SW480 (cell line): Measurements from ENCODE around the gene PDGFB.

Experiments
- DNase-seq: peaks from one replicate; pipeline ENCODE4 v3.0.0-alpha.2; 2016; ENCODE audit warnings: low spot score

PDGFB gene

DNA sequence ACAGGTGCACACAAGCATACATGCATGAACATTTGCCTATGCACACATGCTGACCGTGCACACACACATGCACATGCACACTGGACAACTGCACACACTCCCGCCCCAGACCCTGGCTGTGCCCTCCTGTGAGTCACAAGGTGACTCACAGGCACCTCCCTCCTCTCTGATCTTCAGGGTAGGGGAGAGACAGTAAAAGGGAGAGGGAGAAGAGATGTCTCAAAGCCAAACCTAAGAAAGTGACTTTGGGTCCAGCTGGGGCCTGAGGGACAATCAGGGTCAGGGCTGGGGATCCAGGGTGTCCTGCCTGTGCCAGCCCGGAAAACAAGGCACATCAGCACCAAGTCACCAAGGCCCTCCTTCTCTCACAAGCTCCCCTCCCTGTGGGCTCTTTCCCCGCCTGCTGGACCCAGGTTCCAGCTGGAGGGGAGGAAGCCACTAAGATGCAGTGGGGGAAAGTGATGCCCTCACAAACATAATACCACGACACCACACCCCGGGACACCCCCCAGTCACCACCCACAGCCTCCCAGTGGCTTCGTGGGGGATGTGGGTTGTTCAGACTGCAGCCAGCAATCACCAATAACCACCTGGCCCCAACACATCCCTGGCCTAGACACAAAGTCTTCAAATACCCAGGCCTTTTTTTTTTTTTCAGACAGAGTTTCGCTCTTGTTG, 39.3 kb downstream of the PDGFB start:
- peak; percentile 90 for DNase-seq

DNA sequence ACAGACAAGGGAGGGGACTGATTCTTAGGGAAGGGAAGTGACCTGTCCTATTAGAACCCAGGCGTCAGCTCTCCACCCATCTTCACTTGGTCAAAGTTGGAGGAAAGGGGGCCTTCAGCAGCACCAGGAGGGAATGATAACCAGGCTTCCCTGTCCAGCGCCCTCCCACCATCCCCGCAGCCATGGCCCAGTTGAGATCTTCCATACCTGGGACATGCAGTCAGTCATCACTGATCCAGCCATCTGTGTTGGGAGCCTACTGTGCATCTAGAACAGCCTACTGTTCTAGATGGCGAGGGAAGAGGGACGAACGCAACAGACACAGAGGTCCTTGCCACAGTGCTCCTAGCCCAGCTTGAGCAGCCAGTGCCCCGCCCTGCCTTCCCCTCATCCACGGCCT, 40.6 kb downstream of the PDGFB start:
- DNase-seq: no peak

GRCh38 chr22:39197578-39197977, 47.2 kb downstream of the PDGFB start:
- DNase-seq: no peak

DNA sequence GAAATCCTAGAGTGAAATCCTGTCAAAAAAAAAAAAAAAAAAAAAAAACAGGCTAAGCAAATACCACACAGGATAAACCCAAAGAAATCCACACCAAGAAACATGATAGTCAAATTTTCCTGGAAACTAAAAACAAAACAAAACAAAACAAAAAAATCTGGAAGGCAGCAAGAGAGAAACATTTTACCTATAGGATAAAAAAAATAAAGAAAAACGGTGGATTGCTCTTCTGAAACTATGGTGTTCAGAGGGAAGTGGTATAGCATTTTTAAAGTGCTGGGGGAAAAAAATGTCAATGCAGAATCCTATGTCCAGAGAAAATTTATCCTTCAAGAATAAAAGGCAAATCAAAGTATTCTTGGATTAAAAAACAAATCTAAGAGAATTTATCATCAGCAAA, 50.7 kb downstream of the PDGFB start:
- no peak for DNase-seq

GRCh38 chr22:39188809-39189208, 56.0 kb downstream of the PDGFB start:
- no peak for DNase-seq

DNA sequence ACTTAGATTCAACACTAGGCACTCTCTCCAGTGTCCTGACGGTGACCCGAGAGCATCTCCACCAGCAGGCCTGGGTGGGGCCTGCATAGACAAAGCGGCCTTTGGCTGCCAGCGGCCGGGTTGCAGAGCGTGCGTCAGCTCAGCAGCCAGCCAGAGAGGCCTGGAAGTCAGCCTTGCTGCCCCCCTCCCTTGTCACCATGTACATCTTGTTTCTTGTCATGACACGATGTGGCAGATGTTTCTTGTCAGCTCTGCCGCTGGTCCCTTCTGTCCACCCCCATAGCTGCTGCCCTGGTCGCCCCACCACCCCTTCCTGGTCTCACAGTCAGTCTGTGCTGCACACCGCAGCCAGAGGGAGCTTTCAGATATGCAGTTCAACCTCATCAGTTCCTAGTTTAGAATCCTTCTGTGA, 59.2 kb downstream of the PDGFB start:
- no peak for DNase-seq

DNA sequence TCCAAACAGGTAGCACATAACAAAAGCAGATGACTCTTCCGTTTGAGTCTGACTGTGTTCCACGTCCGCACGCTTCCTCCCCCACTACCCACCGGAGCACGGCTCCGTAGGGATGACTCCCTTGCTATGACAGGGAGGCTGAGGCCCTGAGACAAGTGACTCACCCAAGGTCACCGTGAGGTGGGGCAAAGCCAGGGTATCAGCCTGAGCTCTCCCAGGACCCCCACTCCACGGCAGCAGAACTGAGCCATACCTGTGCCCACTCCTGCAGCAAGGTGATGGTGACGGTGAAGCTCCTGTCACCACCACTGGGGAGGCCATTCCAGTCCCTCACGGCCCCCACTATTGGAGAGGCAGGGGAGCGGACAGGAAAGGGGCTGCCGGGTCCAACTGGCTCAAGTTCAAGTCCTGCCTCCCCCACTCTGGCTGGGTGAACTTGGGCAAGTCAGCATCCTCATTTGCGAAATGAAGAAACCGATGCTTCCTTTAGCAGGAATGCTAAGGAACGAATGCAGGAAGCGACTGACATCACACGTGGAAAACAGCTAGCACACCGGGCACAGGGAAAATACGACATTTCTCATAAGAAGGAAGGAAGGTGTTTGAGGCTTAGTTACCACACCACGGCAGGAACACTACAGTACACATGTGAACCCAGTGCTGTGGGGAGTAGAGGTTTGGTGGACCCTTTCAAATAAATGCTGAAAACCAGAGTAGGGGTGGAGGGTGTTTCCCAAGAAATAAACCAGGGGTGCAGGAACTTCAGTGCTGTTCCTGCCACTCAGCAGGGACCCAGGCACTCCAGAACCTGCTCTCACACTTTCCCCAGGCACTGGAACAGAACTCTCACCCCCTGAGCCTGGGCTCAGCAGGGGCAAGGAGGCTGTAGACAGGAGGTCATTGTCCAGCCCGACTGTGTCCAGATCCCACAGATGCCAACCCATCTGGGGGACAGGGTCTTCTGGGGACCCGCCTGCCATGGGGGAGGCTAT, 59.9 kb downstream of the PDGFB start:
- DNase-seq: no peak

GRCh38 chr22:39183991-39184585, 60.7 kb downstream of the PDGFB start:
- DNase-seq: peak; percentile 50

- peak; percentile 63 for DNase-seq
Measured at GRCh38 chr22:39182478-39183030, 62.2 kb downstream of the PDGFB start.

DNA sequence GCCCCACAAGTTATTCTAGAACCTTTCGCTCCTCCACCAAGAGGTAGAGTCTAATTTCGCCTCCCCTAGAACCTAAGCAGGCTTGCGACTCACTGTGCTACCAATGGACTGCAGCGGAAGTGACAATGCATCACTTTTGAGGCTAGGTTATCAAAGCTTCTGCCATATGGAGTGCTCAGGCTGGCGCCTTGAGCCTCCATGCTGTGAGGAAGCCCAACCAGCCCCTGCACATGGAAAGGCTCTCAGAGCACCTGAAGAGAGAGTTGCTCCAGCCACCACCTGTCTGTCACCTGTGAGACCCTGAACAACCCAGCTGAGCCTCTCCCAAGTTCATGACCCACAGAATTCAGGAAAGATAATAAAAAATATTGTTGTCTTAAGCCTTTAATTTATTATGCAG, 63.0 kb downstream of the PDGFB start:
- no peak for DNase-seq

- DNase-seq: no peak
Measured at GRCh38 chr22:39181356-39181755, 63.4 kb downstream of the PDGFB start.

DNA sequence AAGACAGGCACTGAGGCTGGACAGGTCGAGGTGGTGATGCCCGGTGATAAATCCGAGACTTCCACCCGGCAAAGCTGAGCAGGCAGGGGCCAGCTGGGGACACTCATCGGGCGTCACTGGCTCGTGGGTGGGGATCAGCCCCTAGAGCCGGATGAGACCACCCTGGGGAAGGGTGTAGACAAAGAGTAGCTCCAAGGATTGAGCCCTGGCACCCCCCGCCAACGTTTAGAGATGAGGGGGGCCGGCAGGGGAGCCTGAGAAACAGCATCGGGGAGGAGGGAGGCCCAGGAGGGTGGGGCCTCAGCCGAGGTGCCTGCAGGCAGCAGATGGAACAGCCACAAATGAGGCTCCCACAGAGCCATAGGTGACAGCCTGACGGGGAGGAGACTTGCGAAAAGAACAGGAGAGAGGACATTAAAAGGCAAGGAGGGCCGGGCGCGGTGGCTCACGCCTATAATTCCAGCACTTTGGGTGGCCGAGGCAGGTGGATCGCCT, 64.9 kb downstream of the PDGFB start:
- DNase-seq: no peak

- DNase-seq: no peak
Measured at GRCh38 chr22:39179401-39179827, 65.4 kb downstream of the PDGFB start.

DNA sequence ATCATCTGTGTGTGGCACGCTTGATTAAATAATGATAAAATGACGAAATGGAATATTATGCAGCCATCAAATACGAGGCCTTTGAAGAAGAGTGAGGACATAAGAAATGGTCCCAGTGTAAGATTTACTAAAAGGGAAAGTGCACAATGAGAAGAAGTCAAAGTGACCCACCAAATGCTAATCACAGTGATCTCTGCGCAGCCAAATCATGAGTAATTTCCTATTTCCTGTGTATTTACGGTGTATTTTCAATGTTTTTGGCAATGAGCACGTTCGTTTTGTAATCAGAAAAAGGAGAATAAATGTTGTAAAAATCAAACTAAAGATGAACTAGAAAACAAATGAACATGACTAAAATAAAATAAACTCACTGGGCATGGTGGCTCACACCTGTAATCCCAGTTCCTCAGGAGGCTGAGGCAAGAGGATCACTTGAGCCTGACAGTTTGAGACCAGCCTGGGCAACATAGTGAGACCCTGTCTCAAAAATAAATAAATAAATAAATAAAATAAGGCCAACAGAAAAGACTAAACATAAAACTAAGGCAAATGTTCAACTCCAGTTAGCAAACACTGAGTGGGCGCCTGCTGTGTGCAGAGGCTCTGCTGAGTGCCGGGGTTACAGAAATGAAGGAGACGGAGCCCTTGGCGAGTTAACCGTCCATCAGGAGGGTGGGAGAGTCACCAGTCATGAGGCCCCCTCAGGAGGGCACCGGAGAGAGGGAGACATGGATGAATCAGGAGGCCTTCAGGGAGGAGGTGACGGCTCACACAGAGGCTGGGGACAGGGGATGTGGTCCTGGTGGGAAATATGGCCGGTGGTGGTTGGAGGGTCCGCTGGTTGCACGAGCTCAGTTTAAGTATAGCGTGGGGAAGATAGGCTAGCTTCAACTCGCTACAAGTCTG, 66.3 kb downstream of the PDGFB start:
- DNase-seq: no peak

GRCh38 chr22:39177791-39178190, 67.0 kb downstream of the PDGFB start:
- DNase-seq: no peak

GRCh38 chr22:39177456-39177775, 67.4 kb downstream of the PDGFB start:
- DNase-seq: no peak

DNA sequence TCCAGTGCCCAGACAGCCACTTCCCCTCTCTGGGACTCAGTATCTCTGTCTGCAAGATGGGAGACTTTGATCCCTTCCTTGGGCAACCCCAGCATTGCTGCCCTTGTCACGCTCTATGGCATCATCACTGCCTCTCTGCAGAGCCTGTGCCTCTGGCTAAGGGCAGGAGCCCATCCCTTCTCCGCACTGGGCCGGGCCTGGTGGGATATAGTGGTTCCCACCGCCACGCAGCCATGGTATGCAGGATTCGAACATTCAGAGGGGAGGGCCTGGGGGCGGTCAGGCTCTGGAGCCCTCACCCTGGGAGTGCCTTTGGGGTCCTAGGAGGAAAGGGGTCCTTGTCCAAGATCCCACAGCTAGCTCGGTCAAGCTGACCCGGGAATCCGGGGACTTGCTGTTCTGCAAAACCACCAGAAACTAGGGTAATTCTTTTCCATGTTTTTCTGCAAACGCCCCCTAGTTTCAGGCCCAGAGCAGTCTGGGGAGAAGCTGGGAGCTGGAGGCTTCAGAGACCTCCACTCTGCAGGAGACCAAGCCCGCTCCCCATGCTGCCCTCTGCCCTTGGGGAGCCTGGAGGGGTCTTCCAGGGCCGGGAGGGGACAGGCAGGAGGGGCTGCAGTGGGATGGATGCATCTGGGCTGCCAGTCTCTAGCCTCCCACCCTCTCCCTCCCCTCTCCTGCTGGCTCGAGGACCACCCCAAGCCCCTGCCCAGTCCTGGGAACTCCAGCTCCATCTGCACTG, 67.9 kb downstream of the PDGFB start:
- DNase-seq: no peak

DNA sequence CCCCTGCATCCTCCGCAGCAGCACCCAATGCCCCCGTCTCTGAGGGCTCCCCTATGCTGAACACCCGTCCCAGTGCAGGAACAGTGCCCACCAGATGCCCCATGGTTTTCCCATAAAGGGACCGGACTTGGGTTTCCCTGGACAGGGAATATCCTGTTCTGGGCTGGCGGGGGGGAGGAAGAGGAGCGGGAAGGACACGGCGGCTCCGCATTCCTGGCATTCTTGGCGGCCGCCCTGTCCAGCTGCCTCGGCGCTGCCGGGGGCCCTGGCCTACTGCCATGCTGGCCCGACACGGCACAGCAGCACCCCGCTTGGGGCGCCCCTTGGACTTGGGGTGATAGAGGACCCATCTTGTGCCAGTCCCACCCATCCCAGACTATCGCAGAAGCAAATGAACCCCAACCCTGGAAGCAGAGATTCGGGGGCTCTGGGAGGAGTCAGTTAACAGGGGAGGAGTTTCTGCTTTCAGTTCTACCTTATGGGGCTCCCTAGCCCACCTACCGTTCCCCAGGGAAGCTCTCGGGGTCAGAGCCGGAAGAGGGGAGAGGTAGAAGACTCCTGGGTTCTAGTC, 68.6 kb downstream of the PDGFB start:
- peak; percentile 70 for DNase-seq

DNA sequence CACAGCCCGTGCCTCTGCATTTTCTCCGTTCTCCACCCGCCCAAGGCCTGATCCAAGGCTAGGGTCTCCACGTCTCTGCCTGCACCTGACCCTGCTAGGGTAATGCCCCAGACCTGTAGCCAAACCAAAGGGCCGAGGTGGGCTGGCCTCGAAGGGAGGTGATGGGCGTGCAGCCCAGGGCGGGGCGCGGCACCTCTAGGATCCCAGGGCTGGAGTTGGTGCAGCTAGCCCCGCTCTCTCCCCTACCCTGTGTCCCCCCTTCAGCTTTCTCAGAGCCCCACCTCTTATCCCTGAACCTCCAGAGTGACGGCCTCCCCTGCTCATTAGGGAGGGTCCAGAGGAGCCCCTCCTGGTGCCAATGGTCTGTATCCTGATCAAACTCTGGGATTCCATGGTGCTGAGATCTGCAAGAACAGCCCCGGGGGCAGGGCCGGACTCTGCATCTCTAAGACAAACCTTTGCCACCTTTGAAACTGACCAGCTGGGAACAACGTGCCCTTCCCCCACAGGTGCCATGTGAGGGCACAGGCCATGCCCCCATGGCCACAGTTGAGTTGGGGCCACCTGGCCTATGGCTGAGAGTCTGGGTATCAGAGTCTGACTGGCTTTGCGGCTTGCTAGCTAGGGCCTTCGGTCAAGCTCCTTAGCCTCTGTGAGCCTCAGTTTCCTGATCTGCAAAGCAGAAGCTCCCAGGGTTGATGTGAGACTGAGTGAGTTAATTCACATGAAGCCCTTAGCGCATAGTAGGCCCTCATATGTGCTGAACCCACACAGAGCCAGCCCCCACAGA, 69.2 kb downstream of the PDGFB start:
- peak; percentile 33 for DNase-seq
